WTC11 (cell line): ENCODE measurements around the gene TRRAP.

Experiments
- CTCF ChIP-seq: fragments of 200-600 bp; IDR thresholded peaks from 2 replicates; pipeline ENCODE4 v1.8.0; 2022; ENCODE audit warnings: antibody characterized with exemption
- E2F4 ChIP-seq: sonication (generic); formaldehyde crosslinking; IDR thresholded peaks from 2 replicates; pipeline ENCODE4 v1.8.1; 2022; ENCODE audit warnings: low read depth, mild to moderate bottlenecking, moderate library complexity, missing genetic modification reagents, borderline replicate concordance
- FOXK1 ChIP-seq: sonication (generic); formaldehyde crosslinking; IDR thresholded peaks from 2 replicates; pipeline ENCODE4 v1.8.0; 2022; ENCODE audit warnings: mild to moderate bottlenecking, moderate library complexity, missing genetic modification reagents
- GABPB1 ChIP-seq: sonication (generic); formaldehyde crosslinking; IDR thresholded peaks from 2 replicates; pipeline ENCODE4 v1.8.1; 2023; ENCODE audit warnings: mild to moderate bottlenecking, missing genetic modification reagents
- HMGA2 ChIP-seq: fragments of 250-450 bp; sonication (Bioruptor Pico); IDR thresholded peaks from 2 replicates; pipeline ENCODE4 v1.4.0; 2021; ENCODE audit warnings: mild to moderate bottlenecking, moderate library complexity
- IRF2 ChIP-seq: sonication (generic); formaldehyde crosslinking; IDR thresholded peaks from 2 replicates; pipeline ENCODE4 v1.8.0; 2022; ENCODE audit warnings: low read depth, missing genetic modification reagents, borderline replicate concordance
- JUN ChIP-seq: sonication (generic); formaldehyde crosslinking; IDR thresholded peaks from 2 replicates; pipeline ENCODE4 v1.8.0; 2023; ENCODE audit warnings: mild to moderate bottlenecking, missing genetic modification reagents
- NFE2L1 ChIP-seq: sonication (generic); formaldehyde crosslinking; IDR thresholded peaks from 2 replicates; pipeline ENCODE4 v1.8.1; 2023; ENCODE audit warnings: missing genetic modification reagents
- SP1 ChIP-seq: sonication (generic); formaldehyde crosslinking; conservative IDR thresholded peaks from 2 replicates; pipeline ENCODE4 v1.8.1; 2022; ENCODE audit warnings: missing genetic modification reagents
- TEAD1 ChIP-seq: sonication (generic); formaldehyde crosslinking; IDR thresholded peaks from 2 replicates; pipeline ENCODE4 v1.8.0; 2022; ENCODE audit warnings: mild to moderate bottlenecking, missing genetic modification reagents
- TEAD4 ChIP-seq: sonication (generic); formaldehyde crosslinking; IDR thresholded peaks from 2 replicates; pipeline ENCODE4 v1.8.0; 2022; ENCODE audit warnings: mild to moderate bottlenecking, missing genetic modification reagents
- USF2 ChIP-seq: sonication (generic); formaldehyde crosslinking; IDR thresholded peaks from 2 replicates; pipeline ENCODE4 v1.8.1; 2023; ENCODE audit warnings: mild to moderate bottlenecking, missing genetic modification reagents, moderate library complexity
- ZNF121 ChIP-seq: sonication (generic); formaldehyde crosslinking; IDR thresholded peaks from 2 replicates; pipeline ENCODE4 v1.8.0; 2023; ENCODE audit warnings: missing genetic modification reagents

GRCh38 chr7:99004781-99005500 lies 126.6 kb downstream of the TRRAP start:
- TF ChIP-seq CTCF, result no peak
- no peak for TF ChIP-seq GABPB1 (CRISPR knock-in tag)
- no peak for TF ChIP-seq ZNF121 (CRISPR knock-in tag)
- TF ChIP-seq HMGA2, result no peak
- no peak for TF ChIP-seq NFE2L1 (CRISPR knock-in tag)
- TF ChIP-seq USF2, result no peak
- TF ChIP-seq TEAD4 (CRISPR knock-in tag), result no peak
- no peak for TF ChIP-seq IRF2 (CRISPR knock-in tag)
- TF ChIP-seq SP1 (CRISPR knock-in tag), result no peak
- no peak for TF ChIP-seq E2F4
- no peak for TF ChIP-seq FOXK1 (CRISPR knock-in tag)
- no peak for TF ChIP-seq TEAD1 (CRISPR knock-in tag)
- no peak for TF ChIP-seq JUN (CRISPR knock-in tag)
